Muscle of arm (tissue), 12 donors: ENCODE measurements around the gene SIRT2. TPM values are rescaled to one million over a fixed set of nuclear protein-coding genes. Genes with fewer than 3 reads are reported as not detected.

Experiments used
- DNase-seq: peaks from one replicate; pipeline ENCODE4 v3.0.0-alpha.2; 2013
- polyA plus RNA-seq, 12 donors: library from polyadenylated mRNA; unstranded; fragments of 120-200 nt; gene quantifications; one replicate each; pipeline ENCODE4 v1.2.1, GENCODE V29; 2013; ENCODE audit not compliant: insufficient read length in 12 of 12

Gene SIRT2
- polyA plus RNA-seq, 12 donors = 74.8 to 135 (median 104) TPM; not detected in 1

GRCh38 chr19:38924388-38924787 is 25.0 kb upstream of the SIRT2 start:
- DNase-seq = no peak

- no peak for DNase-seq
Measured at GRCh38 chr19:38922482-38922881, 23.1 kb upstream of the SIRT2 start.

- no peak for DNase-seq
Measured at GRCh38 chr19:38921420-38922274, 22.2 kb upstream of the SIRT2 start.

GRCh38 chr19:38920602-38921419 is 21.4 kb upstream of the SIRT2 start:
- DNase-seq = no peak

GRCh38 chr19:38919837-38920601 is 20.6 kb upstream of the SIRT2 start:
- DNase-seq = no peak

- DNase-seq = no peak
Measured at GRCh38 chr19:38918526-38918925, 19.1 kb upstream of the SIRT2 start.

- no peak for DNase-seq
Measured at GRCh38 chr19:38917921-38918491, 18.6 kb upstream of the SIRT2 start.

- DNase-seq = no peak
Measured at GRCh38 chr19:38917516-38917915, 18.1 kb upstream of the SIRT2 start.

GRCh38 chr19:38915329-38916321 is 16.2 kb upstream of the SIRT2 start:
- DNase-seq = no peak

- no peak for DNase-seq
Measured at GRCh38 chr19:38913958-38914357, 14.5 kb upstream of the SIRT2 start.

- no peak for DNase-seq
Measured at GRCh38 chr19:38912600-38913514, 13.4 kb upstream of the SIRT2 start.

GRCh38 chr19:38911388-38912001 is 12.1 kb upstream of the SIRT2 start:
- no peak for DNase-seq

- DNase-seq = no peak
Measured at GRCh38 chr19:38910488-38910887, 11.1 kb upstream of the SIRT2 start.

- no peak for DNase-seq
Measured at GRCh38 chr19:38908911-38909310, 9.5 kb upstream of the SIRT2 start.

GRCh38 chr19:38907670-38908069 is 8.3 kb upstream of the SIRT2 start:
- DNase-seq = no peak

- no peak for DNase-seq
Measured at GRCh38 chr19:38907227-38907626, 7.8 kb upstream of the SIRT2 start.

- no peak for DNase-seq
Measured at GRCh38 chr19:38905620-38906019, 6.2 kb upstream of the SIRT2 start.

- no peak for DNase-seq
Measured at GRCh38 chr19:38904581-38905539, 5.4 kb upstream of the SIRT2 start.
